GM11168 (cell line): ENCODE data around the gene RGS14.

Experiments used
- in situ Hi-C: fragments of 300-500 bp; cut with MboI; formaldehyde crosslinking; loops from one replicate; pipeline ENCODE4 v1.12.0; 2022; ENCODE audit warnings: low sequenced_read_pairs; ENCODE audit not compliant: unreplicated experiment

Gene RGS14

DNA sequence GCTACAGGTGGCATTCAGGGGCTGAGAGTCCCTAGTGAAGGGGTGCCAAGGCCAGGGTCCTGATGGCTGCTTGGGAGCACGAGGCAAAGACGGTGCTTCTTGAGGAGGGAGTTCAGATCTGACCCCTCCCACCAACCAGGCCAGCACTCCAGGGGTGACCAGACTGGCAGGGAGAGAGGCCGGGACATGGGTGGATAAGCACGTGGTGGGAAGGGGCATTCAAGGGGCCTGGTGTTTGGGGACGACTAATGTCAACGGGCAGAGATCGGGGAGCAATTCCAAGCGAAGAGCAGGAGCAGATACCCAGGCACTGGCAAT, 4.5 kb downstream of the RGS14 start:
- in situ Hi-C loops, result loop anchor here (10.0 kb wide), 1 partner anchor 47 kb away; the partner anchor contains the start of gene MXD3

DNA sequence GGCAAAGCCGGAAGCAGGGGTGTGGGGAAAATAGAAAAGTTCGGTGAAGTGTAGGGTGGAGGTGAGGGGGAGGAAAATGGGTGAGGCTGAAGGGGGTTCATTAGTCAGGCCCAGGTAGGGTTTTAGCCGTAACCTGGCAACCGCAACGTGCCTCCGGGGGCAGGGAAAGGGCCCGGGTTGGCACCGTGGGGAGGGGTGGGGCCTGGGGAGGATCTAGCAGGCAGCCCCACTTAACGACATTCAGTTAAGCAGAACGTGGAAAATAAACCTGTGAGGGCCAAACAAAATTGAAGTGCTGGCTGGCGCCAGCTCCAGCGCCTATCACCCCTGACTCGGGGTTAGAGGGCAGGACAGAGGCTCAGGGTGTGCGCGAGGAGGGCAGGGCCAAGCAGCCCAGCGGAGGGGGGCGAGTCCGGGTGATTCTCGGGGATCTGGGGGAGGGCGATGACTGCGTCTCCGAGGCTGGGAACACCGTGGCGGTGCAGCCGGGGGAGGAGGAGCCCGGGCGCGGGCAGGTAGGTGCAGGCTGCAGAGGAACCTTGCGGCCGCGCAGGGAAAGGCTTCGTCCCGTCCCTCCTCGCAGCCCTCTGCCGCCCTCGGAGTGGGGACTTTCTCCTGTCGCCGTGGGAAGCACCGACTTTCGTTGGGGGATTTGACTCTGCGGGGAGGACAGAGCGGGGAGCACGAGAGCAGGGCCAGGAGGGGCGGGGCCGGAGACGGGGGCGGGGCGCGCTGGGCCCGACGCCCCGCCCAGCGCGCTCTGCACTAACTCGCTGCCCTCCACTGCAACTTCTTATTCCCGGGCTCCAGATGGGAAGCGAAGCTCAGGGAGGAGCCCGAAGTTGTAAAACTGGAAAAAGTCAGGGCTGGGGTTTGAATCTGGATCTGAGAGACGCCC, 5.1 kb downstream of the RGS14 start:
- in situ Hi-C loops, result loop anchor here (10.0 kb wide), 1 partner anchor 48 kb away; the partner anchor contains the start of gene MXD3

DNA sequence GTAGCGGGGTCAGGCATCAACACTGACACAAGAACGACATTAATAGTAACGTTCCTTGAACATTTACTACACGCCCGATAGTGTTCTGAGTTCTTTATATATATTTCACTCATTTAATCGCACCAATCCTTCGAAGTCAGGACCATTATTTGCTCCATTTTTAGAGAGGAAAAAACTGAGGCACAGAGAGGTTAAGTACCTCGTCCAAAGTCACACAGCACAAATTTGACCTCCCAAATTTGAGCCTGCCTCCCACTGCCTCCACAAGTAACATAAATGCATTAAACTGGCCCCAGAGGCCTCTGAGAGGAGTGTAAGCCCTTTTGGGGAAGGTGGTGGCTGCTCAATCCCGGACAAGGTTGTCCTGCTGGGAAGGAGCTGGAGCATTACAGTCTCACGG, 5.8 kb downstream of the RGS14 start:
- in situ Hi-C loops, result loop anchor here (10.0 kb wide), 1 partner anchor 49 kb away; the partner anchor contains the start of gene MXD3

DNA sequence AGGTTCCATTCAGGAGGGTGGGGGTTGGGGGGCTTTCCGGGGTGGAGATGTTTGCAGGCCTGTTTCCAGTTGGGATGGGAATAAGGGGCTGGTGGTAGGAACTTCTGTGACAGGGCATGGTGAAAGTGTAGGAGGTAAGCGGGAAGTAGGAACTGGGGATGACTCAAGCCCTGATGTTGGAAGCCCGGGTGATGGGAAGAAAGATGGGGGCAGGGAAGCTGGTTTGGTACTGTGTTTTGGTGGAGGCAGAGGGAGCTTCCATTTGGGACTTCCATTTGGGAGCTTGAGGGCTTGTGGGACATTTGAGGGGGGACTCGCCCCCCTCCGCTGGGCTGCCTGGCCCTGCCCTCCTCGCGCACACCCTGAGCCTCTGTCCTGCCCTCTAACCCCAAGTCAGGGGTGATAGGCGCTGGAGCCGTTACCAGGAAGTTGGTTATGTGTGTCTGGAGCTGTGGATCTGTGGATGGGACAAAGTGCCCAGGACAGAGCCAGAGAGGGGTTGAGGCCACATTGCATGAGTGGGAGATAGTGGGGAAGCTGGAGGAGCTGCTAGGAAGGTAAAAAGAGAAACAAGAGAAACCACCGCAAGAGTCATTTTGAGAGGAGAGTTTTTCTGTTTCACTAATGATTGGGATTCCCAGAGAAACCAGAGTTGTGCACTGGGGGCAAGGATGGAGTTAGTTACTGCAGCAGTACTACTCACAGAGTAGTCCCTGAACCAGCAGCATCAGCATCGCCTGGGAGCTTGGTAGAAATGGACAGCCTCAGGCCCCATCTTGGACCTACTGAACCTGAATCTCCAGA, 6.6 kb downstream of the RGS14 start:
- in situ Hi-C loops, result loop anchor here (10.0 kb wide), 1 partner anchor 50 kb away; the partner anchor contains the start of gene MXD3

DNA sequence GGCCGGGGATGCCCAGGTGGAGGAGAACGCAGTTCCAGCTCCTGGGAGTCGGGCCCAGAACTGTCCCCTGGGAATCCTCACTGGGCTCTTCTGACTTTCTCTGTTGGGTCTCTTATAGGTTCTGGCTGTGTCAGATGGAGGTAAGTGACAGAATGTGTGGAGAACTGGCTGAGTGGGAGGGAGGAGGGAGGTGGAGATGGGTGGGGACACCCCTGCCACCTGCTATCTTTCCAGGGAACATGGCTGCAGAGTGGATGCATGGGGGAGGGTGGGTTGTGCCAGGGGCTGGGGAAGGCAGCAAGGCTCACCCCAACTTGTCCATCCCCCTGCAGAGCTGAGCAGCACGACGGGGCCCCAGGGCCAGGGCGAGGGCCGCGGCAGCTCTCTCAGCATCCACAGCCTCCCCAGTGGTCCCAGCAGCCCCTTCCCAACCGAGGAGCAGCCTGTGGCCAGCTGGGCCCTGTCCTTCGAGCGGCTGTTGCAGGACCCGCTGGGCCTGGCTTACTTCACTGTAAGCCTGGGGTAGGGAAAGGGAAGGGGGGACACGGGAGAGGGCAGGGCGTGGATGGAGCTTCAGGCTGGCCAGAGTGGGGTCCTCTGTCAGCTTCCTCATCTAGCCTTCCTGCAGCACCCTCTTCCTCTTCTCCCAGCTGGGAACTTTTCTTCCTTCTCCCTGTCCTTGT, 8.3 kb downstream of the RGS14 start:
- in situ Hi-C loops, result loop anchor here (10.0 kb wide), 1 partner anchor 51 kb away; the partner anchor contains the start of gene MXD3

DNA sequence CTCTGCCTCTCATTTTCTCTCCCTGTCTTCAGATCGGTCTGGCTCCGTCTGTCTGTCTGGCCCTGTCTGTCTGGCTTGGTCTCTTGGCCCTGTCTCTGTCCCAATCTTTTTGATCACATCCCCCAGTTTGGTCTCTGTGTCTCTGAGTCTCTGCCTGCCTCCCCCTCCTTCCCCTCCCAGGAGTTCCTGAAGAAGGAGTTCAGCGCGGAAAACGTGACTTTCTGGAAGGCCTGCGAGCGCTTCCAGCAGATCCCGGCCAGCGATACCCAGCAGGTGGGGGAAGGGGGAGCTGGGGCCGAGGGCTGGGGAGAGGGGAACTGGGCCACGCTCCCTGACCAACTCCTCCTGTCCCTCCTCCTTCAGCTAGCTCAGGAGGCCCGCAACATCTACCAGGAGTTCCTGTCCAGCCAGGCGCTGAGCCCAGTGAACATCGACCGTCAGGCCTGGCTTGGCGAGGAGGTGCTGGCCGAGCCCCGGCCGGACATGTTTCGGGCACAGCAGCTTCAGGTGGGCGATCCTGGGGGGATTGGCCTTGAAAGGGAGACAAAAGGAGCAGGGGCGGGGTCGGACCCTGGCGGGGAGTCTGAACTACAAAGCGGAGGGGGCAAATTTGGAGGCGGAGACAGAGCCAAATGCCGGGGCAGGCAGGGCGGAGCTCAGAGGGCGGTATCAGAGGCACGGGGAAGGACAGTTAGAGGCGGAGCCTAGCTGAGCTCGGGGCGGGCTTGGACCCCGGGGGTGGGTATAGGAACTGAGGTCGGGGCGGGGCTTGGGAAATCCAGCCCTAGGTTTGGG, 9.0 kb downstream of the RGS14 start:
- in situ Hi-C loops, result loop anchor here (10.0 kb wide), 1 partner anchor 52 kb away; the partner anchor contains the start of gene MXD3

DNA sequence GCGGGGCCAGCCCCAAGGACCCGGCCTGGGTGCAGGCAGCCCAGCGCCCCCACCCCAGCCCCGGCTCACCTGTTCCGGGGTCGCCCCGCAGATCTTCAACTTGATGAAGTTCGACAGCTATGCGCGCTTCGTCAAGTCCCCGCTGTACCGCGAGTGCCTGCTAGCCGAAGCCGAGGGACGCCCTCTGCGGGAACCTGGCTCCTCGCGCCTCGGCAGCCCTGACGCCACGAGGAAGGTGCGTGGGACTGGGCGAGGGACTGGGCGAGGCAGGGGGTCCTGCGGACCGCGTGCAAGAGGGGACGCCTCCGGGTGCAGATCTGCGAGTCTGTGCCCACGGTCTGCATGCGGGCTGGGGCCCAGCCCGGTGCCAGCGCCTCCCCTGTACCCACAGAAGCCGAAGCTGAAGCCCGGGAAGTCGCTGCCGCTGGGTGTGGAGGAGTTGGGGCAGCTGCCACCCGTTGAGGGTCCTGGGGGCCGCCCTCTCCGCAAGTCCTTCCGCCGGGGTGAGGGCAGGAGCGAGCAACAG, 9.7 kb downstream of the RGS14 start:
- in situ Hi-C loops, result loop anchor here (10.0 kb wide), 1 partner anchor 53 kb away; the partner anchor contains the start of gene MXD3

DNA sequence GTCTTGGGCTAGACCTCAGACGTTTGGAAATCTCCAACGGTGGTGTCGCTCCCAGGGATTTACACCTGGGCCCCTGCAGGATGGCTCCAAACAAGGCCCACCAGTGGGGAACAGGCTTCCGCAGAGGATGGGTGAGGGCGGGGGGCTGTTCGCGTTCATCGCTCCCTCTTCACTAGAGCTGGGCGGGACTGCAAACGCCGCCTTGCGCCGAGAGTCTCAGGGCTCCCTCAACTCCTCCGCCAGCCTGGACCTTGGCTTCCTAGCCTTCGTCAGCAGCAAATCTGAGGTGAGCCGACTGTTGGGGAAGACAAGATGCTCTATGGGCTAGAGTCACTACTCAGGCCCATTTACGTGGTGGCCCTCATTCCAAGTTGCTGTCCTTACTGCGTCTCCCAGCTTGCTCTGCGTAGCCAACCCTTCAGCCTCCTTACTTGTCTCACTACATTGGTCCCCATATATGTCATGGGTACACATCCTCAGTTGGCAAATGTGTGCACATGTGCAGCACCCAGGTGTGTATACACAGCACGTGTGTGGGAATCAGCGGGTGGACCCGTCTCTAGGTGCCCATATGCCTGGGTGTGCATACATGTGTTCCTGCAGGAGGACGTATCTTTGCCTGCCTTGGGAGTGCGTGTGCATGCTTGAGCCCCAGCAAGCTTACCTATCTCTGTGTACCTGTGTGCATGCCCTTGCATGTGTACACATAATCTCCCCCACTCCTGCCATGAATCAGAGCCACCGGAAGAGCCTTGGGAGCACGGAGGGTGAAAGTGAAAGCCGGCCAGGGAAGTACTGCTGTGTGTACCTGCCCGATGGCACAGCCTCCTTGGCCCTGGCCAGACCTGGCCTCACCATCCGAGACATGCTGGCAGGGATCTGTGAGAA, 10.5 kb downstream of the RGS14 start:
- in situ Hi-C loops, result loop anchor here (10.0 kb wide), 1 partner anchor 53 kb away; the partner anchor contains the start of gene MXD3

DNA sequence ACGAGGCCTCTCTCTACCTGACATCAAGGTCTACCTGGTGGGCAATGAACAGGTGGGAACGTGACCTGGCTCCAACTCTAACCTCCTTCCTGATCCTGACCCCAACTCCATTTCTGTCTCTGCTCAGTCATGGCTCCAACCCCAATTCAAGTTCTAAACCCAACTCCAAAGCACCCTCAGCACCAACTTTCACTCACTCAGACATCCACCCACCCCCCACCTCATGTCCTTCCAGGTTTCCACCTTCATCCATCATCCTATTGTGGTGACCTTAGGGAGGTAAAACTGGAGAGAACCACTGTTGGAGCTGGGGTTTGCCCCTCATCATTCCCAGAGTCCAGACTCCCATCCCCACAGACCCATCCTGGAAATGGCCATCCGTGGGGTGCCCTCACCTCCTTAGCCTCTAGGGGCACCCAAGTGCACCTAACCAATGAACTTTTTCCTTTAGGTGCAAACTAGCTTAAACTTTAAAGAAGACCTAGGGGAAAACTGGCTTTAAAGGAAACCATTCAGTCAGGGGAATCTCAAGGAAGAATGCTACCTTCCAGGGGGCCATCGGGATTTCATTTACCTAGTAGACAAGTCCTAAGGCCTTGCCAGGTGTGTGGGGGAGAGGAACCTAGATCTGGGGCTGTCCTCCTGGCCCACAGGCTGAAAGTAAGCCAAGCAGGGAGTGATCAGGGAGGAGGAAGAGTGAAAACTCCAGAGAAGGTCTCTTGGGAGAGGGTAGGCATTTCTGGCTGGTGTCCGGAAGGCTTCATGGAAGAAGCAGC, 11.3 kb downstream of the RGS14 start:
- in situ Hi-C loops, result loop anchor here (10.0 kb wide), 1 partner anchor 54 kb away; the partner anchor contains the start of gene MXD3

DNA sequence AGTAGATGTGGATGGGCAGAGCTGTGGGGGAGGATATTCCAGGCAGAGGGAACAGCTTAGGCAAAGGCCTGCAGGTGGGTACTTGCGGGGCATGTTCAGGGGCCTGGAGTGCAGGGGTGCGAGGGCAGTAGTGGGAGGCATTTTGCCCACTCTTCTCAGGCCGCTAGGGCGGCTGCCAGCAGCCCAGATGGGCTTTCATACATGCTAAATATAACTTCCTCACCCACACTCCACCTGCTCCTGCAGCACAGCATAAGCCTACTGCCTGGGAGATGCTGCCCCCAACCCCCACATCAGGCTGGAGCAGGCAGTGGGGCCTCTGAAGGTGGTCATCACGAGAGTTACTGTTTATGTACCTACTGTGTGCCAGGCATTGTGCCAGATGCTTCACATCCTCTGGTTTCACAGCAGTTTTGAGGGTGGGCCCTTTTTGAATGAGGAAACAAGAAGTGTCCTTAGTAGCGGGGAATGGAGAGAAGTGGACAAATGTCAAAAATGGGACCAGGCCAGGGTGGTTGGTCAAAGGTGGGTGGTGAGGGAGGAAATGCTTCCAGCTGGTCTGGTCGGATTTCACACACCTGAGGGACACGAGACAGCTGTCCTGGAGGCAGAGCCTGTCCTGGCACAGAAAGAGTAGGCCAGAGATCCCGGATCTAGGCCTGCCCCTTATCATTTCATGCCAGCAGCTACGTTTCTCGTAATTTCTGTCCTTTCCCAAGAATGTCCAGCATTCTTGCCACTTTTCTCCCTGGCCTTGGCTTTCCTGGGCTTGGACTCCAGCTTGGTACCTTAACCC, 12.1 kb downstream of the RGS14 start:
- in situ Hi-C loops, result loop anchor here (10.0 kb wide), 1 partner anchor 55 kb away; the partner anchor contains the start of gene MXD3

DNA sequence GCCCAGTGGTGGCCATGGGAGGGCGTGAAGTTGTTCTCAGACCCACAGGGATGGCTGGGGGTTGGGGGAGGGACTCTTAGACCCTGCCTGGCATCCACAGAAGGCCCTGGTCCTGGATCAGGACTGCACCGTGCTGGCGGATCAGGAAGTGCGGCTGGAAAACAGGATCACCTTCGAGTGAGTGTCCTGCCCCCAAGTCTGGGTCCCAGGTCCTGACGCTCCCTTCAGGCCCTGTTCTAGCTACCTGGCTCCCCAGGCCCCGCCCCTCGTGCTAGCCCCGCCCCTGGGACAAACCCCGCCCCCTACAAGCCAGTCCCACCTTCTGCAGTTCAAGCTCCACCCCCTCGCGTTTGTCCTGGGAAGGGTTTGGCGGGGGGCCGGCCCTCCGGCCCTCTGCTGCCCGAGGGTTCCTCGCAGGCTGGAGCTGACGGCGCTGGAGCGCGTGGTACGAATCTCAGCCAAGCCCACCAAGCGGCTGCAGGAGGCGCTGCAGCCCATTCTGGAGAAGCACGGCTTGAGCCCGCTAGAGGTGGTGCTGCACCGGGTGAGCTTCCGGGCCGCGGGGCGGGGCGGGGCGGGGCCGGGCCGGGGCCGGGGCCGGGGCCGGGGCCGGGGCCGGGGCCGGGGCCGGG, 12.9 kb downstream of the RGS14 start:
- in situ Hi-C loops, result no loop called here

DNA sequence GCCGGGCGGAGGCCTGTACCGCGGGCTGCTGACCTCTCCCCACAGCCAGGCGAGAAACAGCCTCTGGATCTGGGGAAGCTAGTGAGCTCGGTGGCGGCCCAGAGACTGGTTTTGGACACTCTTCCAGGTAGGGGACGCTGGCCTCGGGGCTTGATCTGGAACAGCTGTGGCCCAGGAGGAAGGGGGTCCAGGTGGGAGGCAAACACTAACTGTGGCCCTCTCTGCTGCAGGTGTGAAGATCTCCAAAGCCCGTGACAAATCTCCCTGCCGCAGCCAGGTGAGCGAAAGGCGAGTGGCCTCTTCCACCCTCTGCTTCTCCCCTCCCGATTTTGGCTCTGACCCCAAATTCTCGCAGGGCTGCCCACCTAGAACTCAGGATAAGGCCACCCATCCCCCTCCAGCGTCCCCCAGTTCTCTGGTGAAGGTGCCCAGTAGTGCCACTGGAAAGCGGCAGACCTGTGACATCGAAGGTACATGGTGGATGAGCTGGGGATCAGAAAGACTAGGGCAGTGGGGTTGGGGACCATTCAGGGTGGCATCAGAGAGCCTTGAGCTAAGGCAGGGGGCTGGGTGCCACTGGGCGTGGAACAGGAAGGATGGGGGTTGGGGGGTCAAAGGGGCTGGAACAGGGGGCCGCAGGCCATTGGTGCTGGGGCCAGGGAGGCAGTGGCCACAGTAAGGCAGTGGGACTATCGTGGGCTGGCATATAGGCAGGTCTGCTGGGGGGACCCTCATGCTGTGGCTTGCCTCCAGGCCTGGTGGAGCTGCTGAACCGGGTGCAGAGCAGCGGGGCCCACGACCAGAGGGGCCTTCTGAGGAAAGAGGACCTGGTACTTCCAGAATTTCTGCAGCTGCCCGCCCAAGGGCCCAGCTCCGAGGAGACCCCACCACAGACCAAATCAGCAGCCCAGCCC, 13.7 kb downstream of the RGS14 start:
- in situ Hi-C loops, result no loop called here

DNA sequence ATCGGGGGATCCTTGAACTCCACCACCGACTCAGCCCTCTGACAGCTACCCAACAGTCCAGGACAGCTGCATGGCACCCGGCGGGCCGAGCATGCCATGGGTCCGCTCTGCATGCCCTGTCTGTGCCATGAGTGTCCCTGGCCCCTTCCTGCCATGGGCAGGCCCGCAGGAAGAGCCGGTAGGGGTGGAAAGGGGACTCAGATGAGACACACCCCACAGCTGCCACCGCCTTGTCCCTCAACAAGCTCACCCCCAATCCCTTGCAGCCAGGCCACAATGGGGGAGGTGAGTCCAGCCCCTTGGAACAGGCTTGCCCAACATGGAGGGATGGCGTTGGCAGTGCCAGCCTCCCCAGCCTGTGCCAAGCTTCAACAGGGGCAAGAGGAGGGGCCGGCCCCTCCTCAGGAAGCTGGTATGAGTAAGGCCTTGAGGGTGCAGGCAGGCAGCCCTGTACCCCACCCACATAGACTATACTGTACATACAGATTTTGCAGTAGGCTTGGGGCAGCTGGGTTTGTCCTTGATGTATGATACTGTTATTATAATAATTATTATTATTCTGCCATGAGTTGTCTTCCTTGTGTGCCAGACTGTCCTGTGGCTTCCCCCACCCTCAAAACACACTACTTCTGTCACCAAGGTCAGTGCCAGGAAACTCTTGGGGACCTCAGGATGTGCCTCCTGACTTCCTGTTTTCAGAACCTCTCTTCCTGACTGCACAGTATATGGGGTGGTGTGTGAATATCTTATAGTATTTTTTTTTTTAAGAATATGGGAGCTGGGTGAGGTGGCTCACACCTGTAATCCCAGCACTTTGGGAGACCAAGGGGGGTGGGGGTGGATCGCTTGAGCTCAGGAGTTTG, 14.5 kb downstream of the RGS14 start:
- in situ Hi-C loops, result no loop called here

DNA sequence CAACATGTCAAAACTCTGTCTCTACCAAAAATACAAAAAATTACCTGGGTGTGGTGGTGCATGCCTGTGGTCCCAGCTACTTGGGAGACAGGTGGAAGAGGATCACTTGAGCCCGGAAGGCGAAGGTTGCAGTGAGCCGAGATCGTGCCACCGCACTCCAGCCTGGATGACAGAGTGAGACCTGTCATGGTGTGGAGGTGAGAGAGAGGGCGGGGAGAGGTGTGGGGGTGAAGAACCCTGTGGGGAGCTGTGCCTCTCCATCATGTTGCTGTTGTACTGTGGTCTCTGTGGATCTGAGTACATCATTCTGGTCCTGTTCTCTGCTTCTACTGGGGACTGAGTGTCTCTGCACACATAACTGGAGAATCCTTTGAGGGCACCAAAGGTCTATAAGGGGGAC, 15.2 kb downstream of the RGS14 start:
- in situ Hi-C loops, result no loop called here
